BJ (cell line): ENCODE measurements around the gene BLOC1S1. TPM values are rescaled to one million over a fixed set of nuclear protein-coding genes. Genes with fewer than 3 reads are reported as not detected.

Experiments used
- CTCF ChIA-PET: fragments of 350-600 bp; formaldehyde crosslinking; extraction: SDS; loops from one replicate; lab custom pipeline; 2021; ENCODE audit warnings: antibody characterized with exemption, inconsistent platforms; lab: Yijun Ruan, JAX
- POLR2A ChIA-PET: fragments of 300-600 bp; sonication (Branson Sonifier 250); formaldehyde crosslinking; extraction: SDS; loops from one replicate; lab custom pipeline; 2021; ENCODE audit warnings: antibody characterized with exemption; lab: Charles Lee
- DNase-seq: peaks from one replicate; pipeline ENCODE4 v3.0.0-alpha.2; 2011; ENCODE audit warnings: low read depth
- H3K27me3 ChIP-seq: 2 replicates; pipeline ENCODE4 v1.6.0; 2011; ENCODE audit warnings: low read length; ENCODE audit not compliant: control insufficient read depth, insufficient read depth
- H3K36me3 ChIP-seq: 2 replicates; pipeline ENCODE4 v1.5.1; 2011; ENCODE audit warnings: low read length; ENCODE audit not compliant: control insufficient read depth, insufficient read depth
- H3K4me3 ChIP-seq: 2 replicates; pipeline ENCODE4 v1.5.1; 2011; ENCODE audit warnings: low read depth, mild to moderate bottlenecking, control low read depth, low read length
- CTCF ChIP-seq: IDR thresholded peaks from 2 replicates; pipeline ENCODE4 v1.5.1; 2011; ENCODE audit warnings: low read depth, mild to moderate bottlenecking, control low read depth, inconsistent platforms, low read length, moderate library complexity; ENCODE audit not compliant: insufficient read depth
- polyA plus RNA-seq: library from polyadenylated mRNA; depleted of rRNA; stranded (reverse); fragments of >200 nt; gene quantifications from 2 replicates; pipeline ENCODE4 v1.2.3, GENCODE V29; 2011

BLOC1S1 gene
- polyA plus RNA-seq, 1 experiment: 172 TPM

GRCh38 chr12:55675666-55676065, 40.2 kb upstream of the BLOC1S1 start:
- no peak overlapping the region for H3K4me3 ChIP-seq
- DNase-seq: no peak
- no peak for TF ChIP-seq CTCF
- no peaks in the 10 kb centered on the region; the same call in 1 of the 2 replicates for H3K27me3 ChIP-seq
- POLR2A ChIA-PET: no interaction called here
- CTCF ChIA-PET: interaction anchor here (1.1 to 1.6 kb wide), 3 partner anchors 19 to 61 kb away, joined by 3 read pairs; no protein-coding TSS in a partner anchor
- H3K36me3 ChIP-seq: no peaks in the 10 kb centered on the region

DNA sequence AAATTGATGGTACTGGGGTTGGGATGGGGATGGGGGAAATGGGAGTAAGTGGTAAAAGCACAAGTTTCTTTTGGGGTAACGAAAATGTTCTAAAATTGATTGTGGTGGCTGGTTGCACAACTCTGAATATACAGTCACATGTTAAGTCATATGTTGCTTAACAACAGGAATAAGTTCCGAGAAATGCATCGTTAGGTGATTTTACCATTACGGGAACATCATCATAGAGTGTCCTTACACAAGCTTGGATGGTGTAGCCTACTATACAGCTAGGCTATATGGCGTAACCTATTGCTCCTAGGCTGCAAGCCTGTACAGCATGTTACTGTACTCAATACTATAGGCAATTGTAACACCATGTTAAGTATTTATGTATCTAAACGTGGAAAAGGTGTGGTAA, 39.1 kb upstream of the BLOC1S1 start:
- ChIA-PET CTCF (interaction anchor here (1.1 to 1.3 kb wide), 3 partner anchors 21 to 61 kb away, joined by 3 to 12 read pairs (median 3); no protein-coding TSS in a partner anchor), POLR2A (interaction anchor here (0.6 kb wide), 1 partner anchor 21 kb away, joined by 4 read pairs; no protein-coding TSS in a partner anchor)
- H3K36me3 ChIP-seq: no peaks in the 10 kb centered on the region
- H3K4me3 ChIP-seq: no peak overlapping the region
- TF ChIP-seq CTCF: no peak
- DNase-seq: no peak
- no peaks in the 10 kb centered on the region; the same call in 1 of the 2 replicates for H3K27me3 ChIP-seq

- POLR2A ChIA-PET: no interaction called here
- no peak overlapping the region for H3K4me3 ChIP-seq
- H3K27me3 ChIP-seq: no peaks in the 10 kb centered on the region; the same call in 1 of the 2 replicates
- TF ChIP-seq CTCF: no peak
- no peak for DNase-seq
- CTCF ChIA-PET: interaction anchor here (1.2 kb wide), 1 partner anchor 41 kb away, joined by 4 read pairs; the partner anchor contains the start of gene RDH5
- no peaks in the 10 kb centered on the region for H3K36me3 ChIP-seq
Observed at GRCh38 chr12:55679691-55680090, 36.2 kb upstream of the BLOC1S1 start.

DNA sequence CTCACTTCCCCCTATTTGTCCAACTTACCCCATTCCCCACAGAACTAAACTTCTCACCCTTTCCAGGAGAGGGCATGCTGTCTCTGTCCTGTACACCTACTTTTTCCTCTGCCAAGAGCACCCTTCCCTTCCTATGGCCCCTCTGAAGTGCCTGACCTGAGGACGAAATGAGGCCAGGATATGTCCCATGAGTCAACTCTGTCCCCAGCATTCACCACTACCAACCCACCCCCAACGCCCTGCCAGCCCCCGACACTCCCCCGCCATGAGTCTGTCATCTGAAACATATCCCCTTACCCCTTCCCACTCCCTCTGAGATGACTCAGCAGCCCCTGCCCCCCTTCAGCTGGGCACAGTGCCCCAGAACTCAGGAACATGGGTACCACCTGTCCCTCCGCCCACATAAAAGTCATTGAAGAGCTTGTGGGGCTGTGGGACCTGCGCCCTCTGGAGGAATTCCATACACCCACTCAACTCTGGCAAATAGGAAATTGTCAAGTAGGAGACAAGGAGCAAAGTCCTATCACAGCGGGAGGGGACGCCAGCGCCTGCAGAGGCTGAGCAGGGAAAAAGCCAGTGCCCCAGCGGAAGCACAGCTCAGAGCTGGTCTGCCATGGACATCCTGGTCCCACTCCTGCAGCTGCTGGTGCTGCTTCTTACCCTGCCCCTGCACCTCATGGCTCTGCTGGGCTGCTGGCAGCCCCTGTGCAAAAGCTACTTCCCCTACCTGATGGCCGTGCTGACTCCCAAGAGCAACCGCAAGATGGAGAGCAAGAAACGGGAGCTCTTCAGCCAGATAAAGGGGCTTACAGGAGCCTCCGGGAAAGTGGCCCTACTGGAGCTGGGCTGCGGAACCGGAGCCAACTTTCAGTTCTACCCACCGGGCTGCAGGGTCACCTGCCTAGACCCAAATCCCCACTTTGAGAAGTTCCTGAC, 34.4 kb upstream of the BLOC1S1 start:
- TF ChIP-seq CTCF: peak; percentile 48
- CTCF ChIA-PET: interaction anchor here (0.8 to 2.8 kb wide), 14 partner anchors 11 to 276 kb away, joined by 3 to 24 read pairs (median 4); partner anchors contain the start of genes BLOC1S1 and RDH5
- Histone ChIP-seq H3K27me3 (no peaks in the 10 kb centered on the region; the same call in 1 of the 2 replicates), H3K4me3 (no peak overlapping the region), H3K36me3 (no peaks in the 10 kb centered on the region)
- POLR2A ChIA-PET: no interaction called here
- no peak for DNase-seq
